DMS153 (cell line): ENCODE data around the gene EPN3.

ENCODE experiments used
- DNase-seq: peaks from one replicate; lab custom pipeline; 2025; lab: John Stamatoyannopoulos, UW

EPN3 gene

GRCh38 chr17:50550661-50551432 lies 18.3 kb downstream of the EPN3 start:
- DNase-seq, result peak; percentile 62

GRCh38 chr17:50551433-50551815 lies 18.9 kb downstream of the EPN3 start:
- no peak for DNase-seq

GRCh38 chr17:50551884-50552283 lies 19.3 kb downstream of the EPN3 start:
- DNase-seq, result no peak

- DNase-seq, result no peak
These were observed 21.7 kb downstream of the EPN3 start for GRCh38 chr17:50554201-50554600.

GRCh38 chr17:50556803-50557202 lies 24.3 kb downstream of the EPN3 start:
- DNase-seq, result peak; percentile 52

GRCh38 chr17:50557630-50558029 lies 25.1 kb downstream of the EPN3 start:
- DNase-seq, result no peak

- DNase-seq, result no peak
These were observed 25.6 kb downstream of the EPN3 start for GRCh38 chr17:50558091-50558490.

- no peak for DNase-seq
These were observed 26.0 kb downstream of the EPN3 start for GRCh38 chr17:50558581-50558940.

- DNase-seq, result no peak
These were observed 26.5 kb downstream of the EPN3 start for GRCh38 chr17:50558941-50559614.

GRCh38 chr17:50559674-50560184 lies 27.2 kb downstream of the EPN3 start:
- no peak for DNase-seq

- DNase-seq, result peak; percentile 62
These were observed 27.8 kb downstream of the EPN3 start, which contains the start of gene CACNA1G for GRCh38 chr17:50560185-50560824. Gene CACNA1G, plus strand, starts transcription at chr17:50560715. Its CDS starts 745 bp downstream, at chr17:50561460.

- no peak for DNase-seq
These were observed 28.6 kb downstream of the EPN3 start for GRCh38 chr17:50560931-50561745.

GRCh38 chr17:50561746-50562141 lies 29.2 kb downstream of the EPN3 start:
- DNase-seq, result no peak

GRCh38 chr17:50562242-50563091 lies 29.9 kb downstream of the EPN3 start:
- DNase-seq, result no peak

GRCh38 chr17:50563092-50563511 lies 30.6 kb downstream of the EPN3 start:
- DNase-seq, result no peak

GRCh38 chr17:50564916-50565315 lies 32.4 kb downstream of the EPN3 start:
- DNase-seq, result no peak

- DNase-seq, result peak; percentile 37
These were observed 33.1 kb downstream of the EPN3 start for GRCh38 chr17:50565402-50566350.

GRCh38 chr17:50566886-50567285 lies 34.4 kb downstream of the EPN3 start:
- DNase-seq, result no peak

GRCh38 chr17:50568659-50569058 lies 36.1 kb downstream of the EPN3 start:
- no peak for DNase-seq

- no peak for DNase-seq
These were observed 37.1 kb downstream of the EPN3 start for GRCh38 chr17:50569592-50569991.
